Urothelium cell line (cell line): ENCODE results near the gene ARHGAP8.

Experiments
- DNase-seq: peaks from one replicate; pipeline ENCODE4 v3.0.0; 2011; ENCODE audit warnings: low spot score, mixed read lengths
- FAIRE-seq: peaks from 2 replicates; lab custom pipeline; 2011; peaks lifted over from hg19 to GRCh38; lab: Jason Lieb, UNC

The ARHGAP8 gene

DNA sequence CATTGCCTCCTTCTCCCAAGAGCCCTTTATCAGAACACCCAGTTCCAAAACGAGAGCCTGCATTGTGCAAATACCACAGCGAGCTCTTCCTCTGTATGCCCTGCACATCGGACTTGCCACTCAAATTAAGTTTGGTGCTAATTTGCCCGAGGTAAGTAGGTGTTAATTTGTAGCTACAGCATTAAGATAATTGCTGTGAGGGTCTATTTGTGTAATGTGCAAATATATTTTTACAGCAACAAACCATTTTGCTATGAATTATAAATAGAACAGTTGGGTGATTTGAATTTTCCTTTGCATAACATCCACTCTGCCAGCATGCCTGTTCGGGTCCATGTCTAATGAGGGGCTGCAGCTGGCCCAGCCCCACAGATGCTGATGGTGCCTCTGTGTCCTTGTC, 8.1 kb downstream of the ARHGAP8 start:
- no peak for DNase-seq
- no peak for FAIRE-seq

DNA sequence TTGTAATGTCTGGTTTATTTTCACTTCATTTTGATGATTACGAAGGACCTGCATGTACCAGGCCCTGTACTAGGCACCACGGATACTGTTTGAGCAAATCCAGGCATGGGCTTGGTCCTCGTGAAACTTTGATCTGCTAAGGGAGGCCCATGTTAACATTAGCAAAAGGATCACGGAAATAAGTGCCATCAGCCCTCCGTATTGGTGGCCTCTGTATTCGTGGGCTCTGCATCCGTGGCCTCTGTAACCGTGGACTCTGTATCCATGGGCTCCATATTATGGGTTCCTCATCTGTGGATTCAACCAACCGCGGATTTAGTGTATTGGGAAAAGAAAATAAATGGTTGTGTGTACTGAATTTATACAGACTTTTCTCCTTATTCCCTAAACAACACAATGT, 8.7 kb downstream of the ARHGAP8 start:
- no peak for DNase-seq
- no peak for FAIRE-seq

- DNase-seq (no peak), FAIRE-seq (no peak)
Measured at GRCh38 chr22:44764373-44764772, 12.0 kb downstream of the ARHGAP8 start.

- DNase-seq (no peak), FAIRE-seq (no peak)
Measured at GRCh38 chr22:44764974-44765373, 12.6 kb downstream of the ARHGAP8 start.

GRCh38 chr22:44765571-44766285, 13.4 kb downstream of the ARHGAP8 start:
- FAIRE-seq (no peak), DNase-seq (no peak)

GRCh38 chr22:44773082-44773481, 20.7 kb downstream of the ARHGAP8 start:
- no peak for FAIRE-seq

GRCh38 chr22:44775862-44776261, 23.5 kb downstream of the ARHGAP8 start:
- FAIRE-seq (no peak), DNase-seq (no peak)

More at GRCh38 chr22:44773082-44773481, 20.7 kb downstream of the ARHGAP8 start:
- DNase-seq: no peak

GRCh38 chr22:44776605-44777363, 24.4 kb downstream of the ARHGAP8 start:
- DNase-seq (no peak), FAIRE-seq (no peak)

DNA sequence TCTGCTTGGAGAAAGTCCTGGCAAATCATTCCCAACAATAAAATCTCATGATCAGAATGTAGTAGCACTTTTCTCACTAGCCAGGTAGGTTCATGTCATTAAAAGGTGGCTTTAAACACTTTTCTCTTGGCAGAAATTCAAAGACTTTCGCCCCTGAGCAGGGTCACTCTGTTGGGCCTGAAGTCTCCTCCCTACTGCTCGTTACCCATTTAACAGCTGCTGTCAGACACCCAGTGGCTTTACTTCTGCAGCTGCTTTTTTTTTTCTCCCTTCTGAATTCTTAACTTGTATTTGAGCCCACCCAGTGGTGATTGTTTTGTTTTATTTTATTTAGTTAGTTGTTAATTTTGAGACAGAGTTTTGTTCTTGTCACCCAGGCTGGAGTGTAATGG, 25.0 kb downstream of the ARHGAP8 start:
- no peak for FAIRE-seq
- DNase-seq: no peak

- FAIRE-seq (no peak), DNase-seq (no peak)
Measured at GRCh38 chr22:44780876-44781449, 28.6 kb downstream of the ARHGAP8 start.

GRCh38 chr22:44782363-44782963, 30.1 kb downstream of the ARHGAP8 start:
- no peak for FAIRE-seq
- DNase-seq: no peak

- FAIRE-seq (no peak), DNase-seq (no peak)
Measured at GRCh38 chr22:44783091-44783490, 30.7 kb downstream of the ARHGAP8 start.

DNA sequence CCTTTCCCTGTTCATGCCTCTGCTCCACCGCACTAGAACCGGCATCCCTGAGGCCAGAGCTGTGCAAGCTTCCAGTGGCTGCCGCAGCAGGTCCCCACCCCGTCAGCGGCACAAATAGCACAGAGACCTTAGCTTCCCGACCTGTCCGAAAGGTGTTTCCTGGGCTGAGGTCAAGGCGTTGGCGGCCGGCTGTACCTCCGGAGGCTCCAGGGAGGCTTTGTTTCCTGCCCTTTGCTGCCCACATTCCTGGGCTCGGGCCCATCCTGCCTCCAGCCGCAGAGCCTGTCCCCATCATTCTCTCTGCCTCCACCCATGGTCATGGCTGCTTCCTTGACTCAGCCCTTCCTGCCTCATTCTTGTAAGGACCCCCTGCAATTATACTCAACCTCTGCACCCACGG, 31.2 kb downstream of the ARHGAP8 start:
- DNase-seq (no peak), FAIRE-seq (no peak)

GRCh38 chr22:44786136-44786535, 33.8 kb downstream of the ARHGAP8 start:
- FAIRE-seq: no peak
- no peak for DNase-seq

DNA sequence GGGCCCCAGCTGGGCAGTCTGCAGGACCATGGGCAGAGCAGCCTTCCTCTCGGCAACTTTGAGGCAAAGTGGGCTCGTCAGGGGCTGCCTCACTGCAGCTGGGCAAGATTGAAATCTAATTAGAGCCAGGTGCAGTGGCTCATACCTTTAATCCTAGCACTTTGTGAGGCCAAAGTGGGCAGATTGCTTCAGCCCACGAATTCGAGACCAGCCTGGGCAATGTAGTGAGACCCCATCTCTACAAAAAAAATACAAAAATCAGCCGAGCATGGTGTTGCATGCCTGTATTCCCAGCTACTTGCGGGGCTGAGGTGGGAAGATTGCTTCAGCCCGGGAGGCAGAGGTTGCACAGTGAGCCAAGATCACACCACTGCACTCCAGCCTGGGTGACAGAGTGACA, 34.2 kb downstream of the ARHGAP8 start:
- DNase-seq (no peak), FAIRE-seq (no peak)

DNA sequence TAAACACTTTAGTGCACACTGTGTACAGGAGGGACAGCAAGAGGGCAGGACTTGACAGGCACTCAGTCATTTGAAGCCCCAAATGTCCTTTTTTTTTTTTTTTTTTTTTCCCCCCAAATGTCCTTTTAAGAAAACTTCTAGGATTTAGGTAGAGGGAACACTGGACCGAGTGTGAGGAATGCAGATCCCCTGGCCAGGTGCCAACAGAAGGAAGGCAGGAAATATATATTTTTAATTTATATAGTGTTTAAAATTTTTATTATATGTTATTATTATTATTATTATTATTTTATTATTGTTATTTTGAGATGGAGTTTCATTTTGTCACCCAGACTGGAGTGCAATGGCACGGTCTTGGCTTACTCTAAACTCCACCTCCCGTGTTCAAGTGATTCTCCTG, 35.5 kb downstream of the ARHGAP8 start:
- FAIRE-seq: no peak
- no peak for DNase-seq

- no peak for FAIRE-seq
Measured at GRCh38 chr22:44793106-44793505, 40.7 kb downstream of the ARHGAP8 start.

DNA sequence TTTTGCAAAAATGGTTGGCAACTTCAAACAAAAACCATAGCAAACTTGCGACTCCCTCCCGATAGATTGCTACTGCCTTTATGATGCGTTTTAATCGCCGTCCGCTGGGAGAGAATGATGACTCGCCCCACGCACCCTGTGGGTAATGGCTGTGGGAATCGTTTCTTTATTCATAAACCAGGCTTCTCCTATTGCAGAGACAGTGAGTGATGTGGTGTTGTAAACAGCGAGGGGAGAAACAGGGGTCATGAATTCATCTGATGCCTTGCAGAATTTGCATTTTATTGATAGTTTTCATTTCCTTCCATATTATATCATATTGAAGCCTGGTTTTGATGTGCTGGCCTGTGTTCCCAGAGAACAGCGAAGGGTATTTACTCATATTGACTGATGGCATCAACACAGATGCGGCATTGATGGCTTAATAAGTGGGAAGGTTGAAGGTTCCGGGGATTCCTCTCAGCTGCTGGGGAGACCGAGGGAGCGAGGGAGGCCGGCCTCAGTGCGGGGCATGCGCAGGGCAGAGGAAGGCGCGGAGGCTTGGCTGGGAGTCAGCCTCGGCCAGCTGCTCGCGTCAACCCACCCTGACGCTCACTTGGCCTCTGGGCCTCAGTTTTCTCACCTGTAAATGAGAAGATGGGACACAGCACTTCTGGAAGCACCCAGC, 41.3 kb downstream of the ARHGAP8 start:
- FAIRE-seq: no peak

More at GRCh38 chr22:44793106-44793505, 40.7 kb downstream of the ARHGAP8 start:
- no peak for DNase-seq

GRCh38 chr22:44795701-44796630, 43.6 kb downstream of the ARHGAP8 start:
- no peak for DNase-seq
- FAIRE-seq: no peak

More for the DNA sequence above, 41.3 kb downstream of the ARHGAP8 start:
- DNase-seq: no peak

- DNase-seq (no peak), FAIRE-seq (no peak)
Measured at GRCh38 chr22:44797181-44797725, 44.9 kb downstream of the ARHGAP8 start.
